KMS-11 (cell line): ENCODE results near the gene RALGPS1.

Experiments used
- H2AFZ ChIP-seq: fragments of 200-600 bp; sonication (generic); 2 replicates; pipeline ENCODE4 v1.6.1; 2016; ENCODE audit warnings: antibody characterized with exemption, mixed run types, low read depth
- H3K27ac ChIP-seq: fragments of 200-600 bp; sonication (generic); 2 replicates; pipeline ENCODE4 v1.6.1; 2016; ENCODE audit warnings: mild to moderate bottlenecking, mixed run types
- H3K27me3 ChIP-seq: fragments of 200-600 bp; sonication (generic); 2 replicates; pipeline ENCODE4 v1.6.1; 2017; ENCODE audit warnings: mild to moderate bottlenecking, low read depth, mixed run types, moderate library complexity; ENCODE audit not compliant: insufficient read depth
- H3K36me3 ChIP-seq: fragments of 200-600 bp; sonication (generic); 2 replicates; pipeline ENCODE4 v1.6.1; 2017; ENCODE audit warnings: mild to moderate bottlenecking, mixed run types; ENCODE audit not compliant: insufficient read depth
- H3K4me1 ChIP-seq: fragments of 200-600 bp; sonication (generic); 2 replicates; pipeline ENCODE4 v1.6.1; 2016; ENCODE audit warnings: mild to moderate bottlenecking, low read depth, mixed run types; ENCODE audit not compliant: poor library complexity, severe bottlenecking
- H3K4me2 ChIP-seq: fragments of 200-600 bp; sonication (generic); 2 replicates; pipeline ENCODE4 v1.7.0; 2016; ENCODE audit warnings: mild to moderate bottlenecking, mixed run types
- H3K4me3 ChIP-seq: fragments of 200-600 bp; sonication (generic); IDR thresholded peaks from 2 replicates; pipeline ENCODE4 v1.6.1; 2017; ENCODE audit warnings: low read depth, low read length, mixed read lengths; ENCODE audit not compliant: insufficient read depth
- H3K79me2 ChIP-seq: fragments of 200-600 bp; sonication (generic); 2 replicates; pipeline ENCODE4 v1.6.1; 2016; ENCODE audit warnings: low read depth, mixed run types; ENCODE audit not compliant: insufficient read depth
- H3K9ac ChIP-seq: fragments of 200-600 bp; sonication (generic); 2 replicates; pipeline ENCODE4 v1.6.1; 2016; ENCODE audit warnings: mild to moderate bottlenecking, mixed run types
- H4K20me1 ChIP-seq: fragments of 200-600 bp; sonication (generic); 2 replicates; pipeline ENCODE4 v1.6.1; 2016; ENCODE audit warnings: mild to moderate bottlenecking, mixed run types; ENCODE audit not compliant: insufficient read depth
- CTCF ChIP-seq: fragments of 200-600 bp; sonication (generic); conservative IDR thresholded peaks from 2 replicates; pipeline ENCODE4 v1.6.1; 2017; ENCODE audit warnings: low read depth, mild to moderate bottlenecking, antibody characterized with exemption, low read length, moderate library complexity, mixed read lengths

Gene RALGPS1

GRCh38 chr9:127124111-127124531 is 209.5 kb downstream of the RALGPS1 start:
- no peak for TF ChIP-seq CTCF
- Histone ChIP-seq H4K20me1 (no peaks in the 10 kb centered on the region), H2AFZ (no peak overlapping the region), H3K9ac (no peak overlapping the region), H3K4me2 (no peak overlapping the region), H3K27ac (no peak overlapping the region), H3K36me3 (no peaks in the 10 kb centered on the region), H3K27me3 (no peaks in the 10 kb centered on the region), H3K4me1 (no peaks in the 10 kb centered on the region), H3K4me3 (no peak overlapping the region), H3K79me2 (no peaks in the 10 kb centered on the region)

GRCh38 chr9:127124792-127125191 is 210.2 kb downstream of the RALGPS1 start:
- H3K79me2 ChIP-seq: no peaks in the 10 kb centered on the region
- H3K27me3 ChIP-seq: no peaks in the 10 kb centered on the region
- H3K4me1 ChIP-seq: no peaks in the 10 kb centered on the region
- no peak overlapping the region for H3K9ac ChIP-seq
- H3K36me3 ChIP-seq: no peaks in the 10 kb centered on the region
- no peak overlapping the region for H3K4me2 ChIP-seq
- H4K20me1 ChIP-seq: no peaks in the 10 kb centered on the region
- TF ChIP-seq CTCF: no peak
- no peak overlapping the region for H3K27ac ChIP-seq
- H3K4me3 ChIP-seq: no peak overlapping the region
- no peak overlapping the region for H2AFZ ChIP-seq

- no peak overlapping the region for H3K27ac ChIP-seq
- H3K4me2 ChIP-seq: no peak overlapping the region
- H3K27me3 ChIP-seq: no peaks in the 10 kb centered on the region
- no peak for TF ChIP-seq CTCF
- no peak overlapping the region for H3K9ac ChIP-seq
- no peak overlapping the region for H2AFZ ChIP-seq
- peaks cover 6% of the 10 kb centered on the region for H3K4me1 ChIP-seq
- H3K4me3 ChIP-seq: no peak overlapping the region
- no peaks in the 10 kb centered on the region for H4K20me1 ChIP-seq
- H3K36me3 ChIP-seq: no peaks in the 10 kb centered on the region
- H3K79me2 ChIP-seq: no peaks in the 10 kb centered on the region
These were observed 212.4 kb downstream of the RALGPS1 start for GRCh38 chr9:127126971-127127370.

- H2AFZ ChIP-seq: no peak overlapping the region
- TF ChIP-seq CTCF: no peak
- H3K4me3 ChIP-seq: no peak overlapping the region
- no peaks in the 10 kb centered on the region for H3K79me2 ChIP-seq
- no peaks in the 10 kb centered on the region for H3K36me3 ChIP-seq
- H3K9ac ChIP-seq: no peak overlapping the region
- no peak overlapping the region for H3K27ac ChIP-seq
- peaks cover 21% of the 10 kb centered on the region for H3K4me1 ChIP-seq
- no peaks in the 10 kb centered on the region for H4K20me1 ChIP-seq
- H3K4me2 ChIP-seq: no peak overlapping the region
- H3K27me3 ChIP-seq: no peaks in the 10 kb centered on the region
These were observed 213.9 kb downstream of the RALGPS1 start for GRCh38 chr9:127128341-127129072.
